HG02571 (cell line): ENCODE data around the gene FIBIN.
"Not testable (repeated sequence)": the region's sequence is repeated elsewhere in the genome, so short reads cannot be mapped to it uniquely, and the experiment has no call there.

Experiments used
- ATAC-seq: cut with Tn5 transposase; IDR thresholded peaks from one replicate; pipeline ENCODE4 v1.9.1; 2021; ENCODE audit warnings: mild to moderate bottlenecking, moderate library complexity; ENCODE audit not compliant: unreplicated experiment

Gene FIBIN

DNA sequence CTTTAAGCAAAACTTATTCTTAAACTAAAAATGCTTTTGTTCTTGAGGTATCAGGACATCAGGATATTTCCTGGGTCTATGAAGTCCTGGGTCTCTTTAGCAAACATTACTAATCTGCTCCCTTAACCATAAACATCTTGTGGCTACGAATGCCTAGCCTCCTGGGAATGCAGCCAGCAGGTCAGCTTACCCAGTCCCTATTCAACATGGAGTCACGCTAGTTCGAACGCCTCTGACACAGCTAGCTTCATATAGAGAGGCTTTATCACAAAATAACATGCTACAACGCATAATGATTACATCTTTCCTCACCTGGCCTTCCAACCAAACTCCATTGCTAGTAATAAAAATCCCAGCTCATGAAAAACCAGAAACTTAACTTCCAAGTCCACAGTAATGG, 17.5 kb upstream of the FIBIN start:
- no peak for ATAC-seq

- ATAC-seq: not testable (repeated sequence)
These were observed 16.7 kb upstream of the FIBIN start for GRCh38 chr11:26977209-26977608.

DNA sequence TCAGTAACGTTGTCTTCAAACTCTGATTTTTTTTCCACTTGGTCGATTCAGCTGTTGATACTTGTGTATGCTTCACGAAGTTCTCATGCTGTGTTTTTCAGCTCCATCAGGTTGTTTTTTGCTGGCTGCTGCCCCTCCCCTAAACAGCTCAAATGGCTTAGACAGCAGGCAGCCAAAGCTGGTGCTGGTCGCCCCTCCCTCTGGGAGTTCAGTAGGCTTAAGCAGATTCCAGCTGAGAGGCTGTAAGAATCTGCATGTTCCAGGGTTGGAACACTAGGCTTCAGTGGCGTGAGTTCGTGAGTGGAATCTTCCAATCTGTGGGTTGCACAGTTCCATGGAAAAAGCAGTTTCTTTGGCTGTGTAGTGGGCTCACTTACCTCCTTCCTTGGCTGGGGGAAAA, 10.3 kb upstream of the FIBIN start:
- ATAC-seq: no peak

GRCh38 chr11:26985470-26985869, 8.4 kb upstream of the FIBIN start:
- no peak for ATAC-seq

GRCh38 chr11:26985943-26986342, 8.0 kb upstream of the FIBIN start:
- no peak for ATAC-seq

DNA sequence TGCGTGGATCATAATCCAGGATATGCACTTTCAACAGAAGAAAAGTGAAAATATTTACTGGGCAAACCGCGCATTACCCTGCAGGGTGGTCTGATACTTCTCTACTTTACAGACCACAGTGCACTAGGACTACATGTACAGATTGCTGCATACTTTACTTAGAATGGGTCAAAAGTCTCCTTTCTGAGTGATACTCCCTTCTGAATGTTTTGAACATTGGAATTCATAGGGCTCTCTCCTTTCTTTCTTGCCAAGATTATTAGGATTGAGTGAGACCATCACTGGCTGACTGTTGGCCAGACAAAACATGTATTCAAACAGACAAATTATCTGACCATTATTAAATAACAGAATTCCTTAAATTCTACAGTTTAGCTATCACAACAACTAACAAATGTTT, 6.6 kb upstream of the FIBIN start:
- no peak for ATAC-seq

- no peak for ATAC-seq
These were observed 6.2 kb upstream of the FIBIN start for GRCh38 chr11:26987731-26988130.

DNA sequence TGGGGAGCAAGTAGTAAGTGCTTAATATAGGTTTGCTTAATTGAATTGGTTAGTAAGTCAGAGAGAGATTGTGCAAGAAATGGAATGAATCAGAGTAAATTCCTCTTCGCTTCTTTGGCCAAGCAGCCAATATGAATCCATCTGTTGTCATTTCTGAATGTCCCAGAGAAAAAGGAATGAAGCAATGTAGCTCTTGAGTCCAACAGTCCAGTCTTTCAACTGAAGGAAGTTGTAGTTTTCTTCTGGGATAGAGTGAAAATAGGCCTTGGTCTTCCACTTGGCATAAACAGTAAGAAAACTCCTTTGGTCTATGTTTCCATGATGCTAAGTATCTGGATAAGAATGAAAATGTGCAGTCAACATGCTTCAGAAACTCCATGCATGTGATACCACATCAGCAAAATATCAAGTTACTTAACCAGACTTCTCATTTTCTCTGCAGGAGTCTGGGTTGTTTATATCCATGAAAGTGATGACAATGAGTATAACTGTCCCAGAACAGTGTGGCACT, 1.8 kb upstream of the FIBIN start:
- no peak for ATAC-seq

GRCh38 chr11:26994631-26995095, 751 bp downstream of the FIBIN start:
- no peak for ATAC-seq

DNA sequence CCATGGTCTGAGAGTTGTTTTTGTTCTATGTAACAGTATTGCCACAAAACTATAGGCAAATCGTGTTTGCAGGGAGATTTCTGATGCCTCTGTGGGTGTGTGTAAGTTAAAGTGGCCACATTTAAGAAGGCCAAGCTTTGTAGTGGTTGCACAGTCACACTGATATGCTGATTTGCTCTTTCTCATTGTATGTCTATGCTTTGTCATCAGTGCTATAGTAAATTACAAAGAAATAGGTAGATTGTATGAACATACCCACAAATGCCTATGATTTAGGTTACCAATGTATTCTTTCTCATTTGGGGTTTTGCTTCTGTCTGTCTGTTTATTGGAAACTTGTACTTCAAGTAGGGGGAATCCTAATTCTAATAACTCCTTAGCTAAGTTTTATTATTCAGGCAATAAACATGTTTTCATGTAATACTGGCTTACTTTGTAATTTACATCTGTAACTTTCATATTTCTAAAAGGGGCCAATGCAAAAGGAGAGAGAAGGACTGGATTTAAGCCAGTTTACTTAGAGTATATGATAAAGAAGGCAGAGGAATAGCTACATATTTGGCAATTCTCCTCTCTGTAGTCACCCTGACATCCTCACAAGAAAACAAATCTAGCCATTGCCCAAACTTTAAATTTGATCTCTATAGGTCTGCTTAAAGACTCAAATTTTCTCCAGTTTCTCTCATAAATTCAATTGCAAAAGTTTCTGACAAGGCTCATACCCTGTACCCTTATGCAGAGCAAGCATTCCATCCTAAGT, 2.0 kb downstream of the FIBIN start:
- ATAC-seq: no peak

DNA sequence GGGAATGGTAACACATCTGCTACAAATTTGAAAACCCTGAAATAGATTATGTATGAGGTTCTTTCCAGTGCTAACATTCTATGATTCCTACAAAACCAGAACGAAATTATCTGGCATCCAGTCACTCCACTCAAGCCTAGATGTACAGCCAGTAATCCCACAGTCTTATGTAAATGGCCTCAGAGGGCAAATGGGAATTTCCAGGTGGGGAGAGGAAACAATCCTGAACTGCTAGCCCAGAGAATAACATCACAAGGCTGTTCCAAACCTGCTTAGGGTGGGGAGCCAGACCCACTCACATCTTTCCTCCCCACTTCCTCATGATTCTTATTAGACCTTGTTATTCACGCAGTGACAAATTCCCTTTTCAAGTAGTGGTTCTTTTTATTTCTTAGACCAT, 3.5 kb downstream of the FIBIN start:
- ATAC-seq: no peak

- not testable (repeated sequence) for ATAC-seq
These were observed 7.3 kb downstream of the FIBIN start for GRCh38 chr11:27001136-27001730.

GRCh38 chr11:27002431-27002830, 8.5 kb downstream of the FIBIN start:
- ATAC-seq: no peak

DNA sequence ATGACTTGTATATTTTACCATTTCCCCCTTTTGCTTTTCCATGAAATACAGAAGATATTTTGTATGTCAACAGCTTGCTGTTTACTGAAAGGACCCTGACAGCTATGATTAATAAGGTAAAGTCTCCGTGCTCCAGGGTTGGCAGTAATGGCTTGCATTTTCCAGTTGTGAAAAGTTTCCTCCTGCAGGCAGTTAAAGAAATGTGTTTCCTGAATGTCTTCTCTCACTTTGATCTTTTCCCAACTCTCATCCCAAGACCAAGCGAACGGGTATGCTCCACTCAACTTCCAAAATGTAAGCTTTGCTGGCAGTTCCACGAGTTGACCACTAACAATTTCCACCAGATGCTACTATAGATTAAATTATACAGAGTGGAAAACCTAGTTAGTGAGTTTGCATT, 8.9 kb downstream of the FIBIN start:
- no peak for ATAC-seq

DNA sequence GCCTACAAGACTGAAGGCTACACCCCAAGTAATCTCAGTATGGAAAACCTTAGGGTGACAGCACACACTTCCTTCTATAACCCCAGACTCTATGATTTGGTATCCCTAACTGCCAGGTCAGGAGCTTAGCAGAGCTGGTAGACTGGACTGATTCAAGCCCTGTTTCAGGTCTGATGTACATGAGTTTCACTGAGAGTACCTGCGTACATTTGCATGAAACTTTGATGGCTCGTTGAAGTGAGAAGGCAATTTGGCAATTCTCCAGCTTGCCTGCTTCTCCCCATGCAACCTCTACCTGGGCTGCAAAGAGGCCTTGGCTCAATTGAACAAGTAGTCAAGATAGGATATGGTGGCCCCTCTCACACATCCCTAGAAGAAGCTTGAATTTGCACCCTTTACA, 10.2 kb downstream of the FIBIN start:
- no peak for ATAC-seq

GRCh38 chr11:27008811-27009535, 15.1 kb downstream of the FIBIN start:
- ATAC-seq: no peak

GRCh38 chr11:27011560-27012233, 17.8 kb downstream of the FIBIN start:
- ATAC-seq: no peak

DNA sequence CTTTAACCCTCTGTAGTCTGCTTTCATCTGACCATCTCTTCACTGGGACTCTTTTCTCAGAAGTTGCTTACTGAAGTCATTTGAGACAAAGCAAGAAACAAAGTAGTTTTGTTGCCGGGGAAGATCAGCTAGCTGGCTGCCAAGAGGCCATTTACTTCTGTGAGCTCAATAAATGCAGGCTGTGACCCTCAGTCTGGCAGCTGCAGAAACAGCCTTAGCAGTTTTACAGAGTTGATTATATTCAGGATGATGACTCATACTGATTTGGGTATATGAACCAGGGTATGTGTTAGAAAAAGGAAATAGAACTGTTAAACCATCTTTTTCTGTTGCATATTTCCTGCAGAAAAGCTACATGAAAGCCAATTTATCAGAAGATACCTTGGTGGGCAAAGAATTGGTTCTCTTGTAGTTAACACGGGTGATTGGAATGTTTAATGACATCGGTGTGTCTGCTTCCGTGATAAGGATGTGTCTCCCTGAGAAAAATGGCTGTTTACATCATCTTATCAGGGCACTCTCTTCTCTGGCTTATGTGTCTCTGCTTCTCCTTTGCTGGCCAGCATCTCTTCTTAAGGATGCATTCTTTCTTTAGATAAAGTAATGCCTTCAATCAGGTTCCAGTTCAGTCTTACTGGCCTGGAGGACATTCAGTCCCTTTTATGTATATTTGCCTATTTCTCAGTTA, 18.5 kb downstream of the FIBIN start:
- no peak for ATAC-seq

DNA sequence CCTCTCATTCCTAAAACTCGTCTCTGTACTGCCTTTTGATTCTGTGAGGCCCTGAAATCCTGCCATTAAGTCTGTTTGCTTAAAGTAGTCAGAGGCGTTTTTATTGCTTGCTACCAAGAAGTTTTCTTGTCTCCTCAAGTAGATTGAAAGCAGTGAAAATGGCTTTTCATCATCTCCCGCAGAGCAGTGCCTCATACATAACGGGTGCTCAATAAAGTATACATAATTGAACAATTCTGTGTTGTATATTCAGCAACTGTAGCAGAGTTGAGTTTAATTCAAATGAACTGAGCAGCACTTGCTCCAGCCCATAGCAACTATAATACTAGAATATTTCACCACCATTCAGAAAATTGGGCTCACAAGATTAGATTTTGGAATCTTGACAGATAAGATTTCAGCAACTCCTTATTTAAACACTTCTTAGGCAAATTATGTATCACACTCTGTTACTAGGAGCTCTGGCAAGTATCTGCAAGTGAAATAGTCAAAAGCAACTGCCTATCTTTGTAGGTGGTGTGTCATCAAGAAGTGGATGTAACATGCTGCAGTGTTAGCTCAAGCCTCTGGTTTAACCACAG, 20.0 kb downstream of the FIBIN start:
- ATAC-seq: no peak

DNA sequence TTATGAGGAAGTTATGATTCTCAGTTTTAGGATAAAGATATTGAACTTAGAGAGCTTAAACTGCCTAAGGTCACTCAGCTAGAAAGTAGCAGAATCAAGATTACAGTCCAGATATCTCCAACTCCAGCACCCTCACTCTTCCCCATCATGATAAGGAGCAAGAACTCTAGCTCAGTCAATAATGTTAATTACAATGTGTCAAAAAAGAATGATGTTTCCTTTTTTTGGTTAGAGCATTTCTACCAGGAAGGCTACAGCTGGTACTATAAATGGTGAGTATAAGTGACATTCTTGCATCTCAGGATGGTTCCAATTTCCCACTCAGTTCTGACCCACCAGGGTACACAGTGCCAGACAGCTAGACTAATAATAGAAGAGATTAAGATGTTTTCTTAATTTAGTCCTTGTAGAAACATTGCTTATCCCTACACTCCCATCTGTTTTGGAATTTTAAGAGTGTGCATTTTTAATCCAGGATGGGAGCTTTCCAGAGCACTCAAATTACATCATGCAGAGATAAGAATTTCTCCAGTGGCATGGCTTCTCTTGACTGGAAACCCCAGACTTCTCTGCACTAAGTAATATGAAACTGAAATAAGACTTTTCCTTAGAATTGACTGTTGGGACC, 25.1 kb downstream of the FIBIN start:
- ATAC-seq: no peak
